Measurements from ENCODE around the gene AKR1C2. TPM values are rescaled to one million over a fixed set of nuclear protein-coding genes. Genes with fewer than 3 reads are reported as not detected.

Gene AKR1C2
- total and polyA plus RNA-seq, 9 of the 15 experiments (the other 6 are each of a cell fraction or from before 2014, with no cell fraction given) = 13.8 to 74.0 (median 30.5) TPM

DNA sequence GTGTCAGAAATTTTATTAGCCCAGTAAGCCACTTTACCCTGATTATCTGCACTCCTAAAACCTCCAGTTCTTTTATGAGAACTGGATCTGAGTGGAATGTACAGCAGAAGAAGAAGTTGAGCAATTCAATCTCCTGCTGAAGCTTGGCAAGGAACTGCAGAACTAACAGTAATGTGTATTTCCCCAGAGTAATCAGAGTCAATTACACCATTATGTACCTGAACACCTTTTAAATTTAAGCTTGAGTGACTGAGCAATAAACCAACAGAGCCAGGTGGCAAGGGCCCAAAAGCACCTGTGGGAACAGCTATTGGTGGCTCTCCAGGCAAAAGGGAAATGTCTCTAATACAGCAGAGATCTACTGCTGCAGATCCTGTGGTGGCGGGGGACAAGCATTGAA is 40.1 kb upstream of the AKR1C2 start (continued):
- TF ChIP-seq, protein P1, sequence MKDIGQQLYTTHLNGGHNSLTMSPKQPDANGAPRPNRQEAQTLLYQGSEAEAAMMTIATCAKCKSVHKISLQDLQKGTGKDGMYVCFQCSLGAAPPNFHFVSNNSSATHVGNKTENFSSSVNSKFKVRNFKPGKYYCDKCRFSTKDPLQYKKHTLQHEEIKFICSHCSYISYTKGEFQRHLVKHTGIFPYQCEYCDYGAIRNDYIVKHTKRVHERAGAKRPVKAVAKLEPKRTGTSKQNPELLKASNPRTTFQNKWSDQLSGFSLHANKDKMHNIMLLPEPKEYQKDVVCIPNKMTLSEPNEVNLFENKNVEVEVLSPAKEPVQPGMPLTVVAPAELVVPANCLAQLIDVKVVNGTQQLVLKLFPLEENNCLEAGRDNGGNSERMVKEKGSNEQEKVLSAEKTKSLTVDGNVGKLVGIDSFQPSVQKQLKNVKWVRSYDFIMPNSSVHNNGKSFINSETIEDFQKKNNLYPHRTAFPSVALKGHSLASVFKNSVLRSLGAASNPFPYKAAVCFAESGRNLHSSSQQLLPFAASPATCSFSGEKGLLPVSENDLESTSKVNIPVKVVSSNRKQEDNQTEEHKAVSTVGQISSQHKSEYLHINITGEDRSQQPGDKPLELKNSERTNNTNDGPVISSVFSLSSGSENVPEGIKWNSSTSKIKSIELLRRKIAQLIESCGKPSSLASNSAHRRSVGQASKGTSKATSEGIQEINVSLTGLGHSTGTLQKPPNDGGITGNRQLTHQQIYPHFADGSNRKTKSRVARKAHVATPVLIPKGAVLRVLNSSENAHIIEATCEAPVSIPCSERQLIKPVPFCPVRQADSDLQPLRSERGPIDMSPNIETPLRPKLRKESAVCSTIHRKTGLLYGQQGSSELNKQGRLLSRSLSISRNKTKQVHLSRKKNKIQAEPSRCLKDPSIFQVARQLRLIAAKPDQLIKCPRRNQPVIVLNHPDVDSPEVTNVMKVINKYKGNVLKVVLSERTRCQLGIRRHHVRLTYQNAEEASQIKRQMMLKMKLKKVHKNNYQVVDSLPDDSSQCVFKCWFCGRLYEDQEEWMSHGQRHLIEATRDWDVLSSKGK (CRISPR knock-in tag; IDR thresholded peaks at IDR 0.05) = no peak
- TF ChIP-seq, protein P2, sequence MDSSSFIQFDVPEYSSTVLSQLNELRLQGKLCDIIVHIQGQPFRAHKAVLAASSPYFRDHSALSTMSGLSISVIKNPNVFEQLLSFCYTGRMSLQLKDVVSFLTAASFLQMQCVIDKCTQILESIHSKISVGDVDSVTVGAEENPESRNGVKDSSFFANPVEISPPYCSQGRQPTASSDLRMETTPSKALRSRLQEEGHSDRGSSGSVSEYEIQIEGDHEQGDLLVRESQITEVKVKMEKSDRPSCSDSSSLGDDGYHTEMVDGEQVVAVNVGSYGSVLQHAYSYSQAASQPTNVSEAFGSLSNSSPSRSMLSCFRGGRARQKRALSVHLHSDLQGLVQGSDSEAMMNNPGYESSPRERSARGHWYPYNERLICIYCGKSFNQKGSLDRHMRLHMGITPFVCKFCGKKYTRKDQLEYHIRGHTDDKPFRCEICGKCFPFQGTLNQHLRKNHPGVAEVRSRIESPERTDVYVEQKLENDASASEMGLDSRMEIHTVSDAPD (CRISPR knock-in tag; IDR thresholded peaks at IDR 0.05) = no peak
- no peak for TF ChIP-seq MAFF (IDR thresholded peaks at IDR 0.05; ENCODE audit: low read length)
- TF ChIP-seq ZNF764 (CRISPR knock-in tag; IDR thresholded peaks at IDR 0.05; ENCODE audit: low read depth) = no peak

DNA sequence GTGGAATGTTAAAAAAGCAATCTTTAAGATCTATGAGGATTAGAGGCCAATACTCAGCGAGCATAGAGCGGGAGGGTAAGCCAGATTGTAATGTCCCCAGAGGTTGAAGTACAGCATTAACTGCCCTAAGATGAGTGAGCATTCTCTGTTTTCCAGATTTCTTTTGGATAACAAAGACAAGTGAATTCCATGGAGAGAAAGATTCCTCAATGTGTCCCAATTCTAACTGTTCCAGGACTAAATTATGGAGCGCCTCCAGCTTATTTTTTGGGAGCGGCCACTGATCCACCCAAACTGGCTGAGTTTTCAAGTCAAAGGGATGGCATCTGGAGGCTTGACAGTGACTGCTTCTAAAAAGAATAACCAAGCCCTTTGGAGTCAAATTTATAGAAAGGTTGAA is 39.3 kb upstream of the AKR1C2 start:
- no peak for FAIRE-seq

More for the DNA sequence above, 39.3 kb upstream of the AKR1C2 start:
- no TSS peak for BruUV-seq (replicated peaks)
- Histone ChIP-seq H3K36me3 (ENCODE audit: control insufficient read depth, insufficient read depth, low read length) (no peaks in the 10 kb centered on the region), H3K79me2 (ENCODE audit: control insufficient read depth, insufficient read depth, low read length) (no peaks in the 10 kb centered on the region), H3K9ac (ENCODE audit: insufficient read depth in 1 of 2, low read depth in 2 of 2, low read length in 2 of 2) (no peak overlapping the region), H3K4me2 (ENCODE audit: insufficient read depth, low read length) (no peak overlapping the region), H3K9me3 (replicated peaks; ENCODE audit: control insufficient read depth, insufficient read depth, low read depth, low read length) (0 out of 2 replicates have a peak, but pooled peaks cover 2% of the 10 kb centered on the region), H3K27me3 (ENCODE audit: control insufficient read depth in 2 of 2, insufficient read depth in 2 of 2, low read length in 2 of 2) (no peaks in the 10 kb centered on the region), H2AFZ (ENCODE audit: low read depth, low read length) (no peak overlapping the region), H3K4me1 (replicated peaks in 1 of 2; ENCODE audit: control insufficient read depth in 2 of 2, insufficient read depth in 2 of 2, low read length in 2 of 2) (no peaks in the 10 kb centered on the region; a peak in 1 of 5 replicates), H3K4me3 (no peak overlapping the region), H4K20me1 (replicated peaks; ENCODE audit: control insufficient read depth, insufficient read depth, low read length) (no peaks in the 10 kb centered on the region), H3K27ac (ENCODE audit: extremely low read depth, low read depth, low read length) (no peak overlapping the region), H3K9me1 (ENCODE audit: control insufficient read depth, insufficient read depth, low read length) (no peaks in the 10 kb centered on the region)
- 63% methylated on average over 4 of the region's 4 CpGs for WGBS (ENCODE audit: insufficient coverage, low coverage, missing lambda C conversion rate)
- DNase-seq (ENCODE audit: extremely low read depth in 1 of 4, low spot score in 3 of 4) = no peak
- ChIA-PET POLR2A (no interaction called here), CTCF (ENCODE audit: low intra/inter-chr PET ratio) (no interaction called here)
- intact Hi-C loops (cut with micrococcal nuclease) (no loop called here), in situ Hi-C loops (cut with MboI) (no loop called here)
- no peak for TF ChIP-seq NCOA4 (IDR thresholded peaks at IDR 0.05; ENCODE audit: partially characterized antibody)
- no peak for ATAC-seq

Measured in K562 (cell line).